ENCODE results near the gene SRD5A3.

SRD5A3 gene

DNA sequence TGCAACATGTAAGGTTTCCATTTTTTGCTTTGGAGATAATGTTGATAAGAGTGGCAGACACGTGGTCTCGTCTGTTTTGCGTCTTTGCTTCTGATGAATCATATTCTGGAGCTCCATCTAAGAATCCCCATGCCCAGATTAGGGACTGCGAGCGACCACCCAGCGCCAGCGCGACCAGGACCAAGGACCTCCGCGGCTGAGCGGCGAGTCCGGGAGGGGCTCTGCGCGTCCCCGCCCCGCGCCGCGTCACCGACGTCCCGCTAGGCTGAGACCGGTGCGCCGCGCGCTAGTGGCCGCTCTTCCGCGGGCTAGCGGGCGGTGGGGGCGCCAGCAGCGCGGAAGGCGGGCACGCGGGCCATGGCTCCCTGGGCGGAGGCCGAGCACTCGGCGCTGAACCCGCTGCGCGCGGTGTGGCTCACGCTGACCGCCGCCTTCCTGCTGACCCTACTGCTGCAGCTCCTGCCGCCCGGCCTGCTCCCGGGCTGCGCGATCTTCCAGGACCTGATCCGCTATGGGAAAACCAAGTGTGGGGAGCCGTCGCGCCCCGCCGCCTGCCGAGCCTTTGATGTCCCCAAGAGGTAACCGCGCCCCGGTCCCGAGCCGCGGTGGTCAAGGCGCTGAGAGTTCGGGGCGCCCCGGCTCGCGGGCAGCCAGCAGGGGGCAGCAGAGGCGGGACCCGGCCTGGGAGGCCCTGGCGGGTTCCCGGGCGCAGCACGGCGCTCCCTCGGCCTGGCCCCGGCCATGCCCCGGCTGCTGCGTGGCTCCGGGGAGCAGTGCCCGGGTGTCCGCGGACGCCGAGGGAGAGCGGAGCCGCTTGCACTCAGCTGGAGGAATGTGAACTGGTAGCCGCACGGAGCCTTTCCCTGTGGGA, at the start of gene SRD5A3:
SRD5A3 (plus strand) TSS at position 263 of the 871 bp plus-strand sequence; CDS start at position 358, 95 bp downstream.
- TF ChIP-seq, protein P1, sequence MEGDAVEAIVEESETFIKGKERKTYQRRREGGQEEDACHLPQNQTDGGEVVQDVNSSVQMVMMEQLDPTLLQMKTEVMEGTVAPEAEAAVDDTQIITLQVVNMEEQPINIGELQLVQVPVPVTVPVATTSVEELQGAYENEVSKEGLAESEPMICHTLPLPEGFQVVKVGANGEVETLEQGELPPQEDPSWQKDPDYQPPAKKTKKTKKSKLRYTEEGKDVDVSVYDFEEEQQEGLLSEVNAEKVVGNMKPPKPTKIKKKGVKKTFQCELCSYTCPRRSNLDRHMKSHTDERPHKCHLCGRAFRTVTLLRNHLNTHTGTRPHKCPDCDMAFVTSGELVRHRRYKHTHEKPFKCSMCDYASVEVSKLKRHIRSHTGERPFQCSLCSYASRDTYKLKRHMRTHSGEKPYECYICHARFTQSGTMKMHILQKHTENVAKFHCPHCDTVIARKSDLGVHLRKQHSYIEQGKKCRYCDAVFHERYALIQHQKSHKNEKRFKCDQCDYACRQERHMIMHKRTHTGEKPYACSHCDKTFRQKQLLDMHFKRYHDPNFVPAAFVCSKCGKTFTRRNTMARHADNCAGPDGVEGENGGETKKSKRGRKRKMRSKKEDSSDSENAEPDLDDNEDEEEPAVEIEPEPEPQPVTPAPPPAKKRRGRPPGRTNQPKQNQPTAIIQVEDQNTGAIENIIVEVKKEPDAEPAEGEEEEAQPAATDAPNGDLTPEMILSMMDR (IDR thresholded peaks at IDR 0.05; ENCODE audit: low read length, missing control alignments), result peak; percentile 37
- H3K4me3 ChIP-seq (replicated peaks; ENCODE audit: low read depth, low read length), result peak within 1 kb of the TSS; percentile 69
- DNase-seq (ENCODE audit: low read depth), result peak; percentile 78

- H3K4me3 ChIP-seq (replicated peaks; ENCODE audit: low read depth, low read length), result no peak overlapping the region
- TF ChIP-seq, protein P1 (IDR thresholded peaks at IDR 0.05; ENCODE audit: low read length, missing control alignments), result no peak
- DNase-seq (ENCODE audit: low read depth), result no peak
Observed at GRCh38 chr4:55297346-55297745, 48.7 kb upstream of the SRD5A3 start.

GRCh38 chr4:55303760-55304165, 42.3 kb upstream of the SRD5A3 start:
- TF ChIP-seq, protein P1 (IDR thresholded peaks at IDR 0.05; ENCODE audit: low read length, missing control alignments), result no peak
- DNase-seq (ENCODE audit: low read depth), result peak; percentile 77
- H3K4me3 ChIP-seq (replicated peaks; ENCODE audit: low read depth, low read length), result no peak overlapping the region

- H3K4me3 ChIP-seq (replicated peaks; ENCODE audit: low read depth, low read length), result no peak overlapping the region
- TF ChIP-seq, protein P1 (IDR thresholded peaks at IDR 0.05; ENCODE audit: low read length, missing control alignments), result no peak
- DNase-seq (ENCODE audit: low read depth), result no peak
Observed at GRCh38 chr4:55304303-55304702, 41.7 kb upstream of the SRD5A3 start.

DNA sequence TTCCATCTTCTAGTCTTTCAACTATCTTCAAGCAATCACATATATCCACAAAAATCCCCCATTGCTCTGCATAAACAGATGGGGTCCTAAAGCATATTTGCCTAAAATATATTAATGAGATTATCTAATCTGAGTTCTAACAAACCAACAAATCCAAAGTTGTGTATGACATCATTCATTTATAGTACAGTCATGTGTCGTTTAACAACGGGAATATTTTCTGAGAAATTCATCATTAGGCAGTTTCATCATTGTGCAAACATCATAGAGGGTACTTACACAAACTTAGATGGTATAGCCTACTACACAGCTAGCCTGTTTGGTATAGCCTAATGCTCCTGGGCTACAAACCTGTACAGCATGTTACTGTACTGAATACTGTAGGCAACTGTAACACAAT, 38.0 kb upstream of the SRD5A3 start:
- TF ChIP-seq, protein P1 (IDR thresholded peaks at IDR 0.05; ENCODE audit: low read length, missing control alignments), result no peak
- DNase-seq (ENCODE audit: low read depth), result no peak
- no peak overlapping the region for H3K4me3 ChIP-seq (replicated peaks; ENCODE audit: low read depth, low read length)

GRCh38 chr4:55311792-55312488, 34.1 kb upstream of the SRD5A3 start:
- peak; percentile 57 for DNase-seq (ENCODE audit: low read depth)
- TF ChIP-seq, protein P1 (IDR thresholded peaks at IDR 0.05; ENCODE audit: low read length, missing control alignments), result no peak
- H3K4me3 ChIP-seq (replicated peaks; ENCODE audit: low read depth, low read length), result no peak overlapping the region
